Caco-2 (cell line): ENCODE data around the gene ST3GAL5. TPM values are rescaled to one million over a fixed set of nuclear protein-coding genes. Genes with fewer than 3 reads are reported as not detected.

ENCODE experiments used
- BruUV-seq: library from RNA; stranded (reverse); fragments of 400-500 nt; replicated peaks from 2 replicates; lab custom pipeline; 2021; lab: Mats Ljungman, UMichigan
- CTCF ChIA-PET: fragments of 300-600 bp; sonication (Branson Sonifier 250); formaldehyde crosslinking; loops from one replicate; lab custom pipeline; 2022; ENCODE audit warnings: antibody characterized with exemption; lab: Charles Lee
- POLR2A ChIA-PET: fragments of 300-600 bp; sonication (Branson Sonifier 250); formaldehyde crosslinking; loops from one replicate; lab custom pipeline; 2022; ENCODE audit warnings: antibody characterized with exemption; lab: Charles Lee
- DNase-seq, 2 experiments: peaks; one replicate each; pipeline versions ENCODE4 v3.0.0 to v3.0.0-alpha.2; 2020 to 2022
- H3K27me3 ChIP-seq: replicated peaks from 2 replicates; pipeline ENCODE4 v1.6.0; 2011; ENCODE audit warnings: low read length; ENCODE audit not compliant: control insufficient read depth, insufficient read depth
- H3K36me3 ChIP-seq: 2 replicates; pipeline ENCODE4 v1.5.1; 2011; ENCODE audit warnings: low read length; ENCODE audit not compliant: control insufficient read depth, insufficient read depth
- H3K4me1 ChIP-seq: fragments of 250-450 bp; sonication (Bioruptor Pico); 2 replicates; pipeline ENCODE4 v1.5.1; 2020; ENCODE audit warnings: mild to moderate bottlenecking
- H3K4me3 ChIP-seq: 2 replicates; pipeline ENCODE4 v1.5.1; 2011; ENCODE audit warnings: low read depth, mild to moderate bottlenecking, control low read depth, low read length
- H3K9me3 ChIP-seq: fragments of 250-450 bp; sonication (Bioruptor Pico); 2 replicates; pipeline ENCODE4 v1.5.1; 2020; ENCODE audit warnings: mild to moderate bottlenecking, moderate library complexity
- H3K27ac Mint-ChIP-seq: one replicate; pipeline ENCODE4 v1.8.0; 2022; ENCODE audit warnings: mixed read lengths; ENCODE audit not compliant: unreplicated experiment
- H3K27me3 Mint-ChIP-seq: one replicate; pipeline ENCODE4 v1.8.0; 2022; ENCODE audit warnings: mixed read lengths; ENCODE audit not compliant: insufficient read depth, unreplicated experiment
- H3K36me3 Mint-ChIP-seq: one replicate; pipeline ENCODE4 v1.8.0; 2022; ENCODE audit warnings: mild to moderate bottlenecking, mixed read lengths; ENCODE audit not compliant: insufficient read depth, unreplicated experiment
- H3K4me1 Mint-ChIP-seq: one replicate; pipeline ENCODE4 v1.8.0; 2022; ENCODE audit warnings: low read depth, mixed read lengths; ENCODE audit not compliant: unreplicated experiment
- H3K4me3 Mint-ChIP-seq: one replicate; pipeline ENCODE4 v1.8.0; 2022; ENCODE audit warnings: mild to moderate bottlenecking, moderate library complexity, mixed read lengths; ENCODE audit not compliant: unreplicated experiment
- H3K9me3 Mint-ChIP-seq: one replicate; pipeline ENCODE4 v1.8.0; 2022; ENCODE audit warnings: mixed read lengths; ENCODE audit not compliant: unreplicated experiment
- intact Hi-C: fragments of 100-400 bp; cut with micrococcal nuclease; formaldehyde crosslinking; loops from one replicate; pipeline ENCODE4 v1.10.0; 2022; ENCODE audit not compliant: unreplicated experiment
- total RNA-seq: library from RNA; stranded (reverse); gene quantifications from 2 replicates; pipeline ENCODE4 v1.2.3, GENCODE V29; 2022
- TF ChIP-seq, protein P1 (sequence below), 2 experiments: fragments of 200-600 bp in 1 of 2; IDR thresholded peaks; 1 replicate in 1 of 2; 2 replicates in 1 of 2; pipeline versions ENCODE4 v1.5.1 to v1.8.0; 2011 to 2022; ENCODE audit warnings: antibody characterized with exemption in 1 of 2, control low read depth in 1 of 2, inconsistent platforms in 1 of 2, low read depth in 1 of 2, low read length in 1 of 2, mild to moderate bottlenecking in 1 of 2, moderate library complexity in 1 of 2; ENCODE audit not compliant: insufficient read depth in 1 of 2, severe bottlenecking in 1 of 2, unreplicated experiment in 1 of 2

Gene ST3GAL5
- total RNA-seq, 1 experiment from 2014 or later: 3.4 TPM

DNA sequence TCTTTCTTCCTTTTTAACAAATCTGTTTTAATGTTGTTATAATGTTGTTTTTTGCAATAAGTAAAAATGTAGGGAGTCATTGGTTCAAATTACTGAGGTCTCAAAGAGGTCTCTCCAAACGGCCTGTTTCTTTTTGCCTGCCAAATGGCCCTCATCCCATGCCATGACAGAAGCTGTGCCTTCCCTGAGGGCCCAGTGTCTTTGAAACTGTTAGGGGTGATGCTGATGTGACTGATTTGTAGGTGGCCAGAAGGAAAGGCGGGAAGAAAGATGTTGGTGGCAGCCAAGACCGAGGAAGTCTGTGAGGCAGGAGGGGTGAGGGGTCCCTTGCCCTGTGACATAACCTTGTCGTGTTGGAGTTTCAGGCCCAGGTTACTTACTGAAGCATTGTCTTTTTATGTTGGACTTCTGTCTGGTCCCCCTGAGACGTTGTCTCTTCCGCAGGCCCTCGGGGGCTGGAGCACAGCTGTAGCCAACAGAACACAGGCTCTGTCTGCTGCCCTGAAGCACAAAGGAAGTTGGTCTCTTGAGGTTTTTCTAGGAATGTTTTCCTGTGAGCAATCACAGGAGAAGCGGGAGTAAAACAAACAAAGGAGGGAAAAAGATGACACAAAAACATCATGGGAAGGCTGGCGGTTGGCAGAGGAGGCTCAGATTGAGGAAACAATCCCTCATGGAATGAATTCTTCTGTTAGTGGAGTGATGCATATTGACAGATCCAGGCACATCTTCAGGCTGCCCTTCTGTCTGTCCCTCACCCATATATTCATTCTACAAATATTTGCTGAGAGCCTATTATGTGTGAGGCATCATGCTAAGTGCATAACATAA, 4.9 kb upstream of the ST3GAL5 start:
- Histone ChIP-seq H3K36me3 (no peaks in the 10 kb centered on the region), H3K9me3 (no peaks in the 10 kb centered on the region), H3K27me3 (no peaks in the 10 kb centered on the region), H3K4me1 (no peaks in the 10 kb centered on the region), H3K4me3 (no peak overlapping the region)
- no peak for DNase-seq
- H3K27ac Mint-ChIP-seq: no peak overlapping the region
- no peaks in the 10 kb centered on the region for H3K27me3 Mint-ChIP-seq
- no peak overlapping the region for H3K4me3 Mint-ChIP-seq
- peaks cover 16% of the 10 kb centered on the region for H3K9me3 Mint-ChIP-seq
- ChIA-PET POLR2A (interaction anchor here (0.5 kb wide), 1 partner anchor 87 kb away, joined by 8 read pairs; no protein-coding TSS in a partner anchor), CTCF (no interaction called here)
- no peaks in the 10 kb centered on the region for H3K36me3 Mint-ChIP-seq
- BruUV-seq: no TSS peak
- H3K4me1 Mint-ChIP-seq: peaks cover 14% of the 10 kb centered on the region
- TF ChIP-seq, protein P1, sequence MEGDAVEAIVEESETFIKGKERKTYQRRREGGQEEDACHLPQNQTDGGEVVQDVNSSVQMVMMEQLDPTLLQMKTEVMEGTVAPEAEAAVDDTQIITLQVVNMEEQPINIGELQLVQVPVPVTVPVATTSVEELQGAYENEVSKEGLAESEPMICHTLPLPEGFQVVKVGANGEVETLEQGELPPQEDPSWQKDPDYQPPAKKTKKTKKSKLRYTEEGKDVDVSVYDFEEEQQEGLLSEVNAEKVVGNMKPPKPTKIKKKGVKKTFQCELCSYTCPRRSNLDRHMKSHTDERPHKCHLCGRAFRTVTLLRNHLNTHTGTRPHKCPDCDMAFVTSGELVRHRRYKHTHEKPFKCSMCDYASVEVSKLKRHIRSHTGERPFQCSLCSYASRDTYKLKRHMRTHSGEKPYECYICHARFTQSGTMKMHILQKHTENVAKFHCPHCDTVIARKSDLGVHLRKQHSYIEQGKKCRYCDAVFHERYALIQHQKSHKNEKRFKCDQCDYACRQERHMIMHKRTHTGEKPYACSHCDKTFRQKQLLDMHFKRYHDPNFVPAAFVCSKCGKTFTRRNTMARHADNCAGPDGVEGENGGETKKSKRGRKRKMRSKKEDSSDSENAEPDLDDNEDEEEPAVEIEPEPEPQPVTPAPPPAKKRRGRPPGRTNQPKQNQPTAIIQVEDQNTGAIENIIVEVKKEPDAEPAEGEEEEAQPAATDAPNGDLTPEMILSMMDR (IDR thresholded peaks at IDR 0.05; ENCODE audit: insufficient read depth in 1 of 2, low read depth in 1 of 2, low read length in 1 of 2, severe bottlenecking in 1 of 2, unreplicated experiment in 1 of 2): no peak
- intact Hi-C loops: no loop called here

GRCh38 chr2:85892216-85892944, 3.6 kb upstream of the ST3GAL5 start:
- H3K27me3 ChIP-seq: no peaks in the 10 kb centered on the region
- TF ChIP-seq, protein P1 (IDR thresholded peaks at IDR 0.05; ENCODE audit: insufficient read depth in 1 of 2, low read depth in 1 of 2, low read length in 1 of 2, severe bottlenecking in 1 of 2, unreplicated experiment in 1 of 2): no peak
- CTCF ChIA-PET: no interaction called here
- Mint-ChIP-seq H3K4me3 (no peak overlapping the region), H3K27ac (no peak overlapping the region), H3K36me3 (no peaks in the 10 kb centered on the region), H3K27me3 (peaks cover 2% of the 10 kb centered on the region), H3K4me1 (peaks cover 16% of the 10 kb centered on the region), H3K9me3 (peaks cover 16% of the 10 kb centered on the region)
- no peaks in the 10 kb centered on the region for H3K4me1 ChIP-seq
- no TSS peak for BruUV-seq
- no peaks in the 10 kb centered on the region for H3K9me3 ChIP-seq
- POLR2A ChIA-PET: no interaction called here
- DNase-seq: no peak
- intact Hi-C loops: no loop called here
- no peaks in the 10 kb centered on the region for H3K36me3 ChIP-seq
- H3K4me3 ChIP-seq: no peak overlapping the region

GRCh38 chr2:85890522-85891176, 1.9 kb upstream of the ST3GAL5 start:
- POLR2A ChIA-PET: no interaction called here
- intact Hi-C loops: no loop called here
- H3K4me3 ChIP-seq: no peak overlapping the region

More at GRCh38 chr2:85890522-85891176, 1.9 kb upstream of the ST3GAL5 start:
- no peak for DNase-seq
- H3K9me3 ChIP-seq: no peaks in the 10 kb centered on the region
- Mint-ChIP-seq H3K27me3 (peaks cover 5% of the 10 kb centered on the region), H3K4me1 (peaks cover 21% of the 10 kb centered on the region), H3K9me3 (peaks cover 10% of the 10 kb centered on the region), H3K4me3 (peak overlapping the region; percentile 89), H3K27ac (peak overlapping the region; percentile 4), H3K36me3 (no peaks in the 10 kb centered on the region)
- CTCF ChIA-PET: no interaction called here
- TF ChIP-seq, protein P1 (IDR thresholded peaks at IDR 0.05; ENCODE audit: insufficient read depth in 1 of 2, low read depth in 1 of 2, low read length in 1 of 2, severe bottlenecking in 1 of 2, unreplicated experiment in 1 of 2): no peak
- H3K4me1 ChIP-seq: no peaks in the 10 kb centered on the region
- BruUV-seq: no TSS peak
- no peaks in the 10 kb centered on the region for H3K27me3 ChIP-seq
- H3K36me3 ChIP-seq: no peaks in the 10 kb centered on the region
